H9 (cell line): ENCODE results near the gene TGDS. TPM values are rescaled to one million over a fixed set of nuclear protein-coding genes. Genes with fewer than 3 reads are reported as not detected.

Experiments
- DNase-seq: peaks from one replicate; pipeline ENCODE4 v3.0.0-alpha.2; 2017
- H2AFZ ChIP-seq: one replicate; pipeline ENCODE4 v1.6.1; 2013; ENCODE audit warnings: mild to moderate bottlenecking, low read length, control low read depth, moderate library complexity
- H2AK5ac ChIP-seq: 2 replicates; pipeline ENCODE4 v1.6.1; 2013; ENCODE audit warnings: low read length, control low read depth, mixed read lengths; ENCODE audit not compliant: insufficient read length
- H2BK120ac ChIP-seq: one replicate; pipeline ENCODE4 v1.6.1; 2013; ENCODE audit warnings: low read depth, mild to moderate bottlenecking, low read length, control low read depth, inconsistent platforms; ENCODE audit not compliant: poor library complexity, severe bottlenecking
- H2BK12ac ChIP-seq: 2 replicates; pipeline ENCODE4 v1.6.1; 2013; ENCODE audit warnings: low read length, control low read depth, mixed read lengths, low read depth; ENCODE audit not compliant: insufficient read length
- H2BK15ac ChIP-seq: 2 replicates; pipeline ENCODE4 v1.6.1; 2013; ENCODE audit warnings: low read depth, low read length, control low read depth
- H2BK20ac ChIP-seq: one replicate; pipeline ENCODE4 v1.6.1; 2013; ENCODE audit warnings: low read depth, mild to moderate bottlenecking, low read length, control low read depth, inconsistent platforms; ENCODE audit not compliant: poor library complexity, severe bottlenecking
- H2BK5ac ChIP-seq: 2 replicates; pipeline ENCODE4 v1.6.1; 2013; ENCODE audit warnings: low read length, control low read depth, mixed read lengths; ENCODE audit not compliant: insufficient read length
- H3K14ac ChIP-seq: 2 replicates; pipeline ENCODE4 v1.6.1; 2013; ENCODE audit warnings: low read length, control low read depth; ENCODE audit not compliant: insufficient read depth
- H3K18ac ChIP-seq: 2 replicates; pipeline ENCODE4 v1.6.1; 2013; ENCODE audit warnings: low read depth, mild to moderate bottlenecking, mixed read lengths, low read length, control low read depth; ENCODE audit not compliant: insufficient read length
- H3K23ac ChIP-seq: 2 replicates; pipeline ENCODE4 v1.6.1; 2013; ENCODE audit warnings: low read length, control low read depth, mixed read lengths, low read depth; ENCODE audit not compliant: insufficient read length
- H3K23me2 ChIP-seq: 2 replicates; pipeline ENCODE4 v1.6.1; 2013; ENCODE audit warnings: low read depth, mild to moderate bottlenecking, mixed read lengths, low read length, control low read depth; ENCODE audit not compliant: insufficient read length, poor library complexity, severe bottlenecking
- H3K27ac ChIP-seq: 2 replicates; pipeline ENCODE4 v1.5.1; 2013; ENCODE audit warnings: low read length, control low read depth, mixed read lengths, low read depth; ENCODE audit not compliant: insufficient read length
- H3K27me3 ChIP-seq: 2 replicates; pipeline ENCODE4 v1.6.1; 2013; ENCODE audit warnings: low read length, control low read depth, inconsistent platforms; ENCODE audit not compliant: insufficient read depth
- H3K4ac ChIP-seq: 2 replicates; pipeline ENCODE4 v1.6.1; 2013; ENCODE audit warnings: low read depth, mild to moderate bottlenecking, control low read depth, inconsistent platforms, low read length, moderate library complexity
- H3K4me1 ChIP-seq: 2 replicates; pipeline ENCODE4 v1.6.1; 2013; ENCODE audit warnings: low read length, control low read depth, inconsistent platforms; ENCODE audit not compliant: insufficient read depth
- H3K4me2 ChIP-seq: 2 replicates; pipeline ENCODE4 v1.6.1; 2013; ENCODE audit warnings: low read length, control low read depth, mixed read lengths; ENCODE audit not compliant: insufficient read length, insufficient read depth
- H3K56ac ChIP-seq: 2 replicates; pipeline ENCODE4 v1.6.1; 2013; ENCODE audit warnings: low read depth, mild to moderate bottlenecking, mixed read lengths, low read length, control low read depth; ENCODE audit not compliant: insufficient read length
- H3K79me1 ChIP-seq: 2 replicates; pipeline ENCODE4 v1.6.1; 2013; ENCODE audit warnings: low read depth, mild to moderate bottlenecking, moderate library complexity, low read length, control low read depth, inconsistent platforms; ENCODE audit not compliant: insufficient read depth, poor library complexity, severe bottlenecking
- H3K79me2 ChIP-seq: 2 replicates; pipeline ENCODE4 v1.6.1; 2013; ENCODE audit warnings: low read length, control low read depth, inconsistent platforms; ENCODE audit not compliant: insufficient read depth
- H3K9ac ChIP-seq: 2 replicates; pipeline ENCODE4 v1.6.1; 2013; ENCODE audit warnings: low read length, control low read depth, mixed read lengths; ENCODE audit not compliant: insufficient read length; ENCODE audit errors: extremely low read depth
- H3K9me3 ChIP-seq: one replicate; pipeline ENCODE4 v1.6.1; 2013; ENCODE audit warnings: low read depth, low read length, inconsistent platforms; ENCODE audit not compliant: control insufficient read depth
- H3T11ph ChIP-seq: one replicate; pipeline ENCODE4 v1.6.1; 2013; ENCODE audit warnings: mild to moderate bottlenecking, low read length, control low read depth, inconsistent platforms
- H4K20me1 ChIP-seq: one replicate; pipeline ENCODE4 v1.6.1; 2013; ENCODE audit not compliant: control insufficient read depth, insufficient read length, insufficient read depth
- H4K5ac ChIP-seq: 2 replicates; pipeline ENCODE4 v1.6.1; 2013; ENCODE audit warnings: low read depth, mild to moderate bottlenecking, mixed read lengths, low read length, control low read depth; ENCODE audit not compliant: insufficient read length
- H4K8ac ChIP-seq: replicated peaks from 2 replicates; pipeline ENCODE4 v1.6.1; 2013; ENCODE audit warnings: low read length, control low read depth, mixed read lengths, low read depth; ENCODE audit not compliant: insufficient read length
- H4K91ac ChIP-seq: 2 replicates; pipeline ENCODE4 v1.6.1; 2013; ENCODE audit warnings: low read depth, mild to moderate bottlenecking, moderate library complexity, mixed read lengths, low read length, control low read depth; ENCODE audit not compliant: insufficient read length
- H3K27ac Mint-ChIP-seq, 3 experiments: 2 replicates in 2 of 3; 3 replicates in 1 of 3; pipeline ENCODE4 v1.8.0; 2020 to 2021; ENCODE audit warnings: mixed read lengths in 3 of 3, mild to moderate bottlenecking in 1 of 3, moderate library complexity in 1 of 3
- H3K27me3 Mint-ChIP-seq: 2 replicates; pipeline ENCODE4 v1.8.0; 2021; ENCODE audit warnings: low read depth, mild to moderate bottlenecking, moderate library complexity, mixed read lengths
- H3K36me3 Mint-ChIP-seq, 3 experiments: 2 replicates in 2 of 3; 3 replicates in 1 of 3; pipeline ENCODE4 v1.8.0; 2020 to 2021; ENCODE audit warnings: low read depth in 3 of 3, mixed read lengths in 3 of 3; ENCODE audit not compliant: insufficient read depth in 1 of 3
- H3K4me1 Mint-ChIP-seq, 2 experiments: 2 replicates each; pipeline ENCODE4 v1.8.0; 2020; ENCODE audit warnings: mixed read lengths in 2 of 2
- H3K4me3 Mint-ChIP-seq, 2 experiments: 2 replicates in 1 of 2; 3 replicates in 1 of 2; pipeline ENCODE4 v1.8.0; 2020 to 2021; ENCODE audit warnings: mild to moderate bottlenecking in 2 of 2, mixed read lengths in 2 of 2, moderate library complexity in 1 of 2
- H3K9me3 Mint-ChIP-seq, 2 experiments: 2 replicates in 1 of 2; 3 replicates in 1 of 2; pipeline ENCODE4 v1.8.0; 2020; ENCODE audit warnings: mild to moderate bottlenecking in 2 of 2, mixed read lengths in 2 of 2, moderate library complexity in 1 of 2
- WGBS: extraction: QIAGEN DNeasy Blood & Tissue Kit; methylation state at CpG from one replicate; pipeline ENCODE4 v1.1.7; 2013; ENCODE audit warnings: missing lambda C conversion rate, low lambda C conversion rate, mixed read lengths; ENCODE audit not compliant: insufficient read length; ENCODE audit errors: extremely low coverage; 5-methylcytosine and 5-hydroxymethylcytosine counted together
- total RNA-seq: library from RNA; stranded (reverse); gene quantifications from 2 replicates; pipeline ENCODE4 v1.2.1, GENCODE V29; 2021
- TF ChIP-seq, protein P1 (sequence below): fragments of 200-600 bp; sonication (generic); conservative IDR thresholded peaks from 3 replicates; pipeline ENCODE4 v1.8.0; 2021; ENCODE audit warnings: antibody characterized with exemption, mild to moderate bottlenecking

Gene TGDS
- total RNA-seq, 1 experiment from 2014 or later, result 13.9 TPM

DNA sequence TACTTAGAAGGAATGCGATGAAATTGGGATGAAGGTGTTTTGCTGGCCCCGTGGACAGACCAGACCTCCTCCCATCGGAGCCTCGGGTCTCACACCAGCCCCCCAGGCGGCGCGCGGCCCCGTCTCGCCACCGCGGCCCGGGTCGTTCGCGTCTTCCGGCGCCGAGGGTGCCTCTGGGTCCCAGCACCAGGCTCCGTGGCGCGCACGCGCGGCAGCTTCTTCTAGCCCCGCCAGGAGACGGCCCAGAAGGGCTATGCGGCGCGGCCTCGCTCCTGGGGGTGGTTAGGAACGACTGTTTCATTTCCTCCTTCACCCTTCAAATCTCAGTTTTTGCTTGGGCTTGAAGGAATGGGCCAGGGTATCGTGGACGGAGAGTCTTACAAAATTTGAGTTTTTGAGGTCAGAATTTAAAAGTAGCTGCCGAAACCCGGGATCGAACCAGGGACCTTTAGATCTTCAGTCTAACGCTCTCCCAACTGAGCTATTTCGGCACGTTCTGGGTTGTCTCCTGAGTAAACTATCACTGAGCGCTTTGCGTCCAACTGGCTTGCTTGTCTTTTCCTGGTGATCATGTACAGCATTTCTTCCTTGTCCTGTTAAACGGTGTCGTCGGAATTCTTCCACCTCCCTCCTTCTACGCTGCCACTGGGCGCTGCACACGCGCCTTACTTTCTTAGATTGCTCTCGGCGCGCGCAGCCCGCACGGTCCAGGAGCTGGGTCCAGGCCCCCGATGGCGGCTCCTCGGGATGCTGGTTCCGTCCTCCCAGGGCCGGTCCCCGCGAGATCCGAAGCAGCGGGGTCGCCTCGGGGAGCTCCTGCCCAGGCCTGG is 46.5 kb downstream of the TGDS start:
- Histone ChIP-seq H4K20me1 (no peaks in the 10 kb centered on the region), H3K23me2 (peaks cover 6% of the 10 kb centered on the region), H3K27ac (peak overlapping the region; percentile 56), H3K79me1 (no peaks in the 10 kb centered on the region), H3K23ac (no peak overlapping the region), H3K9me3 (no peaks in the 10 kb centered on the region), H2AK5ac (no peak overlapping the region), H3K79me2 (no peaks in the 10 kb centered on the region), H4K5ac (peak overlapping the region; percentile 15), H3K9ac (peak overlapping the region; percentile 86), H2BK120ac (no peak overlapping the region), H4K8ac (no peak overlapping the region), H2BK15ac (no peak overlapping the region), H2BK12ac (peak overlapping the region; percentile 27), H4K91ac (no peak overlapping the region), H2BK20ac (no peak overlapping the region), H3K18ac (peak overlapping the region; percentile 87), H2AFZ (peak overlapping the region; percentile 76), H3K56ac (no peak overlapping the region), H3K27me3 (no peaks in the 10 kb centered on the region), H3K14ac (peak overlapping the region; percentile 94), H3K4me1 (peaks cover 4% of the 10 kb centered on the region; the same call in 1 of the 2 replicates), H3T11ph (no peak overlapping the region), H3K4ac (no peak overlapping the region), H3K4me2 (peak overlapping the region; percentile 85), H2BK5ac (no peak overlapping the region)
- Mint-ChIP-seq H3K36me3 (peaks cover 0 to 4% (median 3%) of the 10 kb centered on the region in 3 experiments; a peak in 3 of 7 replicates), H3K4me3 (peak overlapping the region; percentile 87 to 89), H3K4me1 (peaks cover 26 to 33% of the 10 kb centered on the region in 2 experiments), H3K27ac (peak overlapping the region; percentile 87 to 96 (median 91)), H3K9me3 (peaks cover 2 to 7% of the 10 kb centered on the region in 2 experiments; a peak in 2 of 5 replicates), H3K27me3 (peaks cover 7% of the 10 kb centered on the region)
- no CpG with 5 or more reads among the region's 66 CpGs for WGBS
- peak; percentile 91 for DNase-seq
- TF ChIP-seq, protein P1, sequence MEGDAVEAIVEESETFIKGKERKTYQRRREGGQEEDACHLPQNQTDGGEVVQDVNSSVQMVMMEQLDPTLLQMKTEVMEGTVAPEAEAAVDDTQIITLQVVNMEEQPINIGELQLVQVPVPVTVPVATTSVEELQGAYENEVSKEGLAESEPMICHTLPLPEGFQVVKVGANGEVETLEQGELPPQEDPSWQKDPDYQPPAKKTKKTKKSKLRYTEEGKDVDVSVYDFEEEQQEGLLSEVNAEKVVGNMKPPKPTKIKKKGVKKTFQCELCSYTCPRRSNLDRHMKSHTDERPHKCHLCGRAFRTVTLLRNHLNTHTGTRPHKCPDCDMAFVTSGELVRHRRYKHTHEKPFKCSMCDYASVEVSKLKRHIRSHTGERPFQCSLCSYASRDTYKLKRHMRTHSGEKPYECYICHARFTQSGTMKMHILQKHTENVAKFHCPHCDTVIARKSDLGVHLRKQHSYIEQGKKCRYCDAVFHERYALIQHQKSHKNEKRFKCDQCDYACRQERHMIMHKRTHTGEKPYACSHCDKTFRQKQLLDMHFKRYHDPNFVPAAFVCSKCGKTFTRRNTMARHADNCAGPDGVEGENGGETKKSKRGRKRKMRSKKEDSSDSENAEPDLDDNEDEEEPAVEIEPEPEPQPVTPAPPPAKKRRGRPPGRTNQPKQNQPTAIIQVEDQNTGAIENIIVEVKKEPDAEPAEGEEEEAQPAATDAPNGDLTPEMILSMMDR, result no peak
